ENCODE results near the gene GKN2. TPM values are rescaled to one million over a fixed set of nuclear protein-coding genes. Genes with fewer than 3 reads are reported as not detected.

Gene GKN2
- total and polyA plus RNA-seq, 2 of the 13 experiments (the other 11 are each of a cell fraction or from before 2014, with no cell fraction given): not detected

GRCh38 chr2:68964282-68964681 lies 11.6 kb upstream of the GKN2 start:
- no peak overlapping the region for H3K4me3 ChIP-seq (replicated peaks in 1 of 3; ENCODE audit: insufficient read depth in 1 of 3, low read depth in 2 of 3, low read length in 3 of 3)
- POLR2A ChIA-PET: no interaction called here
- no peak for FAIRE-seq

GRCh38 chr2:68961380-68961779 lies 8.7 kb upstream of the GKN2 start:
- no peak overlapping the region for H3K4me3 ChIP-seq (replicated peaks in 1 of 3; ENCODE audit: insufficient read depth in 1 of 3, low read depth in 2 of 3, low read length in 3 of 3)
- no peak for FAIRE-seq
- H3K9me3 ChIP-seq (ENCODE audit: low read length): no peaks in the 10 kb centered on the region
- no TSS peak for BruUV-seq (replicated peaks)
- H3K79me2 ChIP-seq (ENCODE audit: insufficient read depth, low read length): no peaks in the 10 kb centered on the region
- in situ Hi-C loops (cut with HindIII; ENCODE audit: extremely low pct_ligation_motif_present, low pct_unique_long_range_greater_than_20kb): no loop called here
- no peak overlapping the region for H3K9ac ChIP-seq (ENCODE audit: insufficient read depth, low read depth, low read length)
- peak; percentile 59 for ATAC-seq
- intact Hi-C loops (cut with micrococcal nuclease; ENCODE audit: unreplicated experiment): no loop called here
- no peak overlapping the region for H3K4me2 ChIP-seq (ENCODE audit: low read depth, low read length)
- no peak for DNase-seq (ENCODE audit: low spot score)
- H3K4me1 ChIP-seq (ENCODE audit: insufficient read depth, low read length): no peaks in the 10 kb centered on the region
- peaks cover 0 to 11% of the 10 kb centered on the region in 2 experiments; a peak in 3 of 5 replicates for H3K27me3 ChIP-seq (ENCODE audit: control insufficient read depth in 1 of 2, insufficient read depth in 2 of 2, low read length in 2 of 2)
- H3K27ac ChIP-seq (ENCODE audit: extremely low read length, insufficient read depth, low read length): no peak overlapping the region
- H2AFZ ChIP-seq (ENCODE audit: low read length): no peak overlapping the region
- TF ChIP-seq ZNF629 (CRISPR knock-in tag; conservative IDR thresholded peaks at IDR 0.05) (0 out of 2 replicates have a peak, but pooled peaks have one; percentile 12), MTA1 (CRISPR knock-in tag; IDR thresholded peaks at IDR 0.05; ENCODE audit: borderline replicate concordance) (no peak), IKZF1 (IDR thresholded peaks at IDR 0.05) (no peak), THRA (CRISPR knock-in tag; IDR thresholded peaks at IDR 0.05; ENCODE audit: borderline replicate concordance) (no peak), XBP1 (CRISPR knock-in tag; IDR thresholded peaks at IDR 0.05) (no peak), NFIC (IDR thresholded peaks at IDR 0.05; ENCODE audit: low read length) (no peak), GATAD2A (CRISPR knock-in tag; IDR thresholded peaks at IDR 0.05) (peak; percentile 53), KAT2B (IDR thresholded peaks at IDR 0.05; ENCODE audit: borderline replicate concordance, low read depth, low read length) (peak; percentile 90), SMAD1 (CRISPR knock-in tag; IDR thresholded peaks at IDR 0.05; ENCODE audit: borderline replicate concordance, low read depth) (no peak), SALL1 (CRISPR knock-in tag; IDR thresholded peaks at IDR 0.05) (peak; percentile 58), CCAR2 (optimal IDR thresholded peaks at IDR 0.05; ENCODE audit: low read depth, low read length) (no peak), RORA (CRISPR knock-in tag; IDR thresholded peaks at IDR 0.05) (no peak), ARID3A (IDR thresholded peaks at IDR 0.05; ENCODE audit: low read depth, low read length) (0 out of 2 replicates have a peak, but pooled peaks have one; percentile 43), ONECUT2 (CRISPR knock-in tag; IDR thresholded peaks at IDR 0.05) (peak; percentile 81; the same call in 1 of the 2 replicates), HDAC6 (IDR thresholded peaks at IDR 0.05; ENCODE audit: low read depth, low read length) (no peak)
- WGBS (ENCODE audit: low lambda C conversion rate): 9% methylated on average over 4 of the region's 4 CpGs
- no peaks in the 10 kb centered on the region for H3K36me3 ChIP-seq (replicated peaks in 1 of 2; ENCODE audit: control insufficient read depth in 1 of 2, insufficient read depth in 2 of 2, low read length in 2 of 2)
- POLR2A ChIA-PET: no interaction called here
- H4K20me1 ChIP-seq (ENCODE audit: insufficient read depth, low read length): no peaks in the 10 kb centered on the region
- CTCF ChIA-PET (ENCODE audit: low intra/inter-chr PET ratio, low total read pairs): no interaction called here

More at GRCh38 chr2:68964282-68964681, 11.6 kb upstream of the GKN2 start:
- DNase-seq (ENCODE audit: low spot score) (no peak), ATAC-seq (no peak)
- Histone ChIP-seq H3K36me3 (replicated peaks in 1 of 2; ENCODE audit: control insufficient read depth in 1 of 2, insufficient read depth in 2 of 2, low read length in 2 of 2) (no peaks in the 10 kb centered on the region), H3K9ac (ENCODE audit: insufficient read depth, low read depth, low read length) (no peak overlapping the region), H2AFZ (ENCODE audit: low read length) (no peak overlapping the region), H3K27ac (ENCODE audit: extremely low read length, insufficient read depth, low read length) (no peak overlapping the region), H3K27me3 (ENCODE audit: control insufficient read depth in 1 of 2, insufficient read depth in 2 of 2, low read length in 2 of 2) (peaks cover 0 to 30% of the 10 kb centered on the region in 2 experiments; a peak in 3 of 5 replicates), H3K4me1 (ENCODE audit: insufficient read depth, low read length) (no peaks in the 10 kb centered on the region), H3K79me2 (ENCODE audit: insufficient read depth, low read length) (no peaks in the 10 kb centered on the region), H3K9me3 (ENCODE audit: low read length) (no peaks in the 10 kb centered on the region), H3K4me2 (ENCODE audit: low read depth, low read length) (no peak overlapping the region), H4K20me1 (ENCODE audit: insufficient read depth, low read length) (no peaks in the 10 kb centered on the region)
- no TSS peak for BruUV-seq (replicated peaks)
- in situ Hi-C loops (cut with HindIII; ENCODE audit: extremely low pct_ligation_motif_present, low pct_unique_long_range_greater_than_20kb) (no loop called here), intact Hi-C loops (cut with micrococcal nuclease; ENCODE audit: unreplicated experiment) (no loop called here)
- CTCF ChIA-PET (ENCODE audit: low intra/inter-chr PET ratio, low total read pairs): no interaction called here
- TF ChIP-seq HNRNPLL (IDR thresholded peaks at IDR 0.05; ENCODE audit: low read depth, low read length, poor library complexity, severe bottlenecking): no peak
- TF ChIP-seq MAFF (IDR thresholded peaks at IDR 0.05; ENCODE audit: low read depth, low read length): 0 out of 2 replicates have a peak, but pooled peaks have one; percentile 28
- TF ChIP-seq POLR2A (IDR thresholded peaks at IDR 0.05; ENCODE audit: insufficient read depth in 1 of 2, low read depth in 2 of 2, low read length in 2 of 2): no peak
- no peak for TF ChIP-seq ZNF883 (CRISPR knock-in tag; IDR thresholded peaks at IDR 0.05; ENCODE audit: not compliant biosample characterization)
- TF ChIP-seq MAFK (conservative IDR thresholded peaks at IDR 0.05 in 1 of 2, IDR thresholded peaks at IDR 0.05 in 1 of 2; ENCODE audit: low read length in 2 of 2): peak in 1 of 2 experiments; percentile 59; a peak in 2 of 4 replicates
